ENCODE results near the gene OR11G2.

DNA sequence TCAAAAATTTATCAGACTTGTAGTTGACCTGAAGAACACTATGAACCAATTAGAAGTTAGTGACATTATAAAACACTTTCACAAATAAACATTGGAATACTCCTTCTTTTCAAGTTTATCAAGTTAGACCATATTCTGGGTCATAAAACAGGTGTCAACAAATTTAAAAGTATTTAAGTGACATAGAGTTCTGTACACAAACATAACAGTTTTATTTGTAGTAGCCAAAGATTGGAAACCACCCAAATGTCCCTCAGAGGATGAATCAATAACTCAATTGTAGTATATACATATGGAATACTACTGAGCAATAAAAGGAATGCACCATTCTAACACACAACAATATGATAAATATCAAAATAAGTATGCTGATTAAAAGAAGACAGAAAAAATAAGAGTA, 23.6 kb upstream of the OR11G2 start:
- TF ChIP-seq GATA3 (IDR thresholded peaks at IDR 0.05; ENCODE audit: low read depth, low read length) (no peak), GATA2 (IDR thresholded peaks at IDR 0.05; ENCODE audit: low read depth, low read length) (no peak)
